Measurements from ENCODE around the gene BICD2. TPM values are rescaled to one million over a fixed set of nuclear protein-coding genes. Genes with fewer than 3 reads are reported as not detected.

BICD2 gene
- total and polyA plus RNA-seq, 2 of the 13 experiments (the other 11 are each of a cell fraction or from before 2014, with no cell fraction given) = 5.1 to 17.4 TPM

GRCh38 chr9:92761686-92762085 is 2.9 kb downstream of the BICD2 start:
- H3K4me1 ChIP-seq (ENCODE audit: insufficient read depth, low read length) = peaks cover 44% of the 10 kb centered on the region
- TF ChIP-seq SNAPC5 (CRISPR knock-in tag; IDR thresholded peaks at IDR 0.05; ENCODE audit: borderline replicate concordance) = no peak
- no peak for TF ChIP-seq MED13 (CRISPR knock-in tag; IDR thresholded peaks at IDR 0.05)
- no peak for TF ChIP-seq JDP2 (CRISPR knock-in tag; IDR thresholded peaks at IDR 0.05; ENCODE audit: borderline replicate concordance)
- no peak for TF ChIP-seq SP4 (CRISPR knock-in tag; IDR thresholded peaks at IDR 0.05)
- no peak for TF ChIP-seq ZBTB38 (CRISPR knock-in tag; IDR thresholded peaks at IDR 0.05)
- no peak for TF ChIP-seq ZNF337 (CRISPR knock-in tag; IDR thresholded peaks at IDR 0.05; ENCODE audit: borderline replicate concordance, low read depth)
- TF ChIP-seq, protein P1, sequence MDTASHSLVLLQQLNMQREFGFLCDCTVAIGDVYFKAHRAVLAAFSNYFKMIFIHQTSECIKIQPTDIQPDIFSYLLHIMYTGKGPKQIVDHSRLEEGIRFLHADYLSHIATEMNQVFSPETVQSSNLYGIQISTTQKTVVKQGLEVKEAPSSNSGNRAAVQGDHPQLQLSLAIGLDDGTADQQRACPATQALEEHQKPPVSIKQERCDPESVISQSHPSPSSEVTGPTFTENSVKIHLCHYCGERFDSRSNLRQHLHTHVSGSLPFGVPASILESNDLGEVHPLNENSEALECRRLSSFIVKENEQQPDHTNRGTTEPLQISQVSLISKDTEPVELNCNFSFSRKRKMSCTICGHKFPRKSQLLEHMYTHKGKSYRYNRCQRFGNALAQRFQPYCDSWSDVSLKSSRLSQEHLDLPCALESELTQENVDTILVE (CRISPR knock-in tag; IDR thresholded peaks at IDR 0.05) = no peak
- no peak for TF ChIP-seq HNF4A (CRISPR knock-in tag; IDR thresholded peaks at IDR 0.05)
- no peak for TF ChIP-seq ZMAT5 (CRISPR knock-in tag; IDR thresholded peaks at IDR 0.05; ENCODE audit: borderline replicate concordance, low read depth)
- TF ChIP-seq, protein P2, sequence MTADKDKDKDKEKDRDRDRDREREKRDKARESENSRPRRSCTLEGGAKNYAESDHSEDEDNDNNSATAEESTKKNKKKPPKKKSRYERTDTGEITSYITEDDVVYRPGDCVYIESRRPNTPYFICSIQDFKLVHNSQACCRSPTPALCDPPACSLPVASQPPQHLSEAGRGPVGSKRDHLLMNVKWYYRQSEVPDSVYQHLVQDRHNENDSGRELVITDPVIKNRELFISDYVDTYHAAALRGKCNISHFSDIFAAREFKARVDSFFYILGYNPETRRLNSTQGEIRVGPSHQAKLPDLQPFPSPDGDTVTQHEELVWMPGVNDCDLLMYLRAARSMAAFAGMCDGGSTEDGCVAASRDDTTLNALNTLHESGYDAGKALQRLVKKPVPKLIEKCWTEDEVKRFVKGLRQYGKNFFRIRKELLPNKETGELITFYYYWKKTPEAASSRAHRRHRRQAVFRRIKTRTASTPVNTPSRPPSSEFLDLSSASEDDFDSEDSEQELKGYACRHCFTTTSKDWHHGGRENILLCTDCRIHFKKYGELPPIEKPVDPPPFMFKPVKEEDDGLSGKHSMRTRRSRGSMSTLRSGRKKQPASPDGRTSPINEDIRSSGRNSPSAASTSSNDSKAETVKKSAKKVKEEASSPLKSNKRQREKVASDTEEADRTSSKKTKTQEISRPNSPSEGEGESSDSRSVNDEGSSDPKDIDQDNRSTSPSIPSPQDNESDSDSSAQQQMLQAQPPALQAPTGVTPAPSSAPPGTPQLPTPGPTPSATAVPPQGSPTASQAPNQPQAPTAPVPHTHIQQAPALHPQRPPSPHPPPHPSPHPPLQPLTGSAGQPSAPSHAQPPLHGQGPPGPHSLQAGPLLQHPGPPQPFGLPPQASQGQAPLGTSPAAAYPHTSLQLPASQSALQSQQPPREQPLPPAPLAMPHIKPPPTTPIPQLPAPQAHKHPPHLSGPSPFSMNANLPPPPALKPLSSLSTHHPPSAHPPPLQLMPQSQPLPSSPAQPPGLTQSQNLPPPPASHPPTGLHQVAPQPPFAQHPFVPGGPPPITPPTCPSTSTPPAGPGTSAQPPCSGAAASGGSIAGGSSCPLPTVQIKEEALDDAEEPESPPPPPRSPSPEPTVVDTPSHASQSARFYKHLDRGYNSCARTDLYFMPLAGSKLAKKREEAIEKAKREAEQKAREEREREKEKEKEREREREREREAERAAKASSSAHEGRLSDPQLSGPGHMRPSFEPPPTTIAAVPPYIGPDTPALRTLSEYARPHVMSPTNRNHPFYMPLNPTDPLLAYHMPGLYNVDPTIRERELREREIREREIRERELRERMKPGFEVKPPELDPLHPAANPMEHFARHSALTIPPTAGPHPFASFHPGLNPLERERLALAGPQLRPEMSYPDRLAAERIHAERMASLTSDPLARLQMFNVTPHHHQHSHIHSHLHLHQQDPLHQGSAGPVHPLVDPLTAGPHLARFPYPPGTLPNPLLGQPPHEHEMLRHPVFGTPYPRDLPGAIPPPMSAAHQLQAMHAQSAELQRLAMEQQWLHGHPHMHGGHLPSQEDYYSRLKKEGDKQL (CRISPR knock-in tag; IDR thresholded peaks at IDR 0.05; ENCODE audit: low read depth) = no peak
- no peak for TF ChIP-seq NKX3-1 (CRISPR knock-in tag; IDR thresholded peaks at IDR 0.05)
- ChIA-PET CTCF (ENCODE audit: low intra/inter-chr PET ratio, low total read pairs) (no interaction called here), POLR2A (no interaction called here)
- peak overlapping the region; percentile 24; the same call in 1 of the 2 replicates for H3K4me2 ChIP-seq (ENCODE audit: low read depth, low read length)
- no peak overlapping the region for H2AFZ ChIP-seq (ENCODE audit: low read length)
- in situ Hi-C loops (cut with HindIII; ENCODE audit: extremely low pct_ligation_motif_present, low pct_unique_long_range_greater_than_20kb) (no loop called here), intact Hi-C loops (cut with micrococcal nuclease; ENCODE audit: unreplicated experiment) (no loop called here)
- H4K20me1 ChIP-seq (ENCODE audit: insufficient read depth, low read length) = peaks cover 12% of the 10 kb centered on the region; the same call in 1 of the 2 replicates
- DNase-seq (ENCODE audit: low spot score) (no peak), FAIRE-seq (no peak), ATAC-seq (no peak)
- no peaks in the 10 kb centered on the region for H3K36me3 ChIP-seq (replicated peaks in 1 of 2; ENCODE audit: control insufficient read depth in 1 of 2, insufficient read depth in 2 of 2, low read length in 2 of 2)
- no peak overlapping the region for H3K4me3 ChIP-seq (replicated peaks in 1 of 3; ENCODE audit: insufficient read depth in 1 of 3, low read depth in 2 of 3, low read length in 3 of 3)
- H3K27me3 ChIP-seq (ENCODE audit: control insufficient read depth in 1 of 2, insufficient read depth in 2 of 2, low read length in 2 of 2) = no peaks in the 10 kb centered on the region; a peak in 1 of 5 replicates
- H3K27ac ChIP-seq (ENCODE audit: extremely low read length, insufficient read depth, low read length) = no peak overlapping the region
- peaks cover 64% of the 10 kb centered on the region for H3K79me2 ChIP-seq (ENCODE audit: insufficient read depth, low read length)
- H3K9ac ChIP-seq (ENCODE audit: insufficient read depth, low read depth, low read length) = no peak overlapping the region
- no TSS peak for BruUV-seq (replicated peaks)
- H3K9me3 ChIP-seq (ENCODE audit: low read length) = no peaks in the 10 kb centered on the region
- 93% methylated on average over 6 of the region's 6 CpGs for WGBS (ENCODE audit: low lambda C conversion rate)

Data from HepG2 (cell line).